Activated CD4-positive, alpha-beta T cell treated with anti-CD3 and anti-CD28 coated beads, Interleukin-2, amount 50 U/mL, for 1 hour (primary cell): ENCODE data around the gene PPP4R3A.
"Not testable (repeated sequence)": the region's sequence is repeated elsewhere in the genome, so short reads cannot be mapped to it uniquely, and the experiment has no call there.

Source experiments
- DNase-seq: peaks from one replicate; pipeline ENCODE4 v3.0.0-alpha.2; 2020

Gene PPP4R3A

DNA sequence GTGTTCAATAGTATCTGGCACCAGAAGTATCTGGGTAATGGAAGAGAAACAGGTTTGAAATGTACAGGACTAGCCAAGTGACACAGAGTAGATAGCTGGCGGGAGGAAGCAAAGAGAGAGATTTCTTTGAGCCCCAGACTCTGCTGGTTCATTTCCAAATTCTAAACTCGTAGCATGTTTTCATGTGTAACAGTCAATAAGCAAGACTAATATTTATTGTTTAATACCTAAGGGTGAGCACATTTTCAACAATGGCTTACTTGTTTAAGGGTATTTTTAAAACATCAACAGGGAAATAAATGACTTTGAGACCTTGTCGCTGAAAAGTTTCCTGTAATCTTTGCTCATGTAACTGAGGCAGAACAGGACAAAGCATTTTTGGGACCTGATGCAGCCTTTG is 80.7 kb downstream of the PPP4R3A start:
- DNase-seq: no peak

DNA sequence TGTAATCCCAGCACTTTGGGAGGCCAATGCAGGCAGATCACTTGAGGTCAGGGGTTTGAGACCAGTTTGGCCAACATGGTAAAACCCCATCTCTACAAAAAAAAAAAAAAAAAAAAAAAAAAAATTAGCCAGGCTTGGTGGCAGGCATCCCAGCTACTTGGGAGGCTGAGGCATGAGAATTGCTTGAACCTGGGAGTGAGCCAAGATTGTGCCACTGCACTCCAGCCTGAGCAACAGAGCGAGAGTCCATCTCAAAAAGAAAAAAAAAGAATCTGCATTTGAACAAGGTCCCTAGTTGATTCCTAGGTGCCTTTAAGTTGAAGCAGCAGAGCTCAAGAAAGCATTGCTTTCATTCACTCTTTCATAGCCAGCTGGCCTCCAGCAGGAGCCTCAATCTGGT is 81.2 kb downstream of the PPP4R3A start:
- not testable (repeated sequence) for DNase-seq

DNA sequence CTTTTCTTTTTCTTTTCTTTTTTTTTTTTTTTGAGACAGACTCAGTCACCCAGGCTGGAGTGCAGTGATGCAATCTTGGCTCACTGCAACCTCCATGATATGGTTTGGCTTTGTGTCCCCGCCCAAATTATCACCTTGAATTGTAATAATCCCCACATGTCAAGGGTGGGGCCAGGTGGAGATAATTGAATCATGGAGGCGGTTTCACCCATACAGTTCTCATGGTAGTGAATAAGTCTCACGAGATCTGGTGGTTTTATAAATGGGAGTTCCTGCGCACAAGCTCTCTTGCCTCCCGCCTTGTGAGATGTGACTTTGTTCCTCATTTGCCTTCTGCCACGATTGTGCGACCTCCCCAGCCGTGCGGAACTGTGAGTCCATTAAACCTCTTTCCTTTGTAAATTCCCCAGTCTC is 84.6 kb downstream of the PPP4R3A start:
- not testable (repeated sequence) for DNase-seq

DNA sequence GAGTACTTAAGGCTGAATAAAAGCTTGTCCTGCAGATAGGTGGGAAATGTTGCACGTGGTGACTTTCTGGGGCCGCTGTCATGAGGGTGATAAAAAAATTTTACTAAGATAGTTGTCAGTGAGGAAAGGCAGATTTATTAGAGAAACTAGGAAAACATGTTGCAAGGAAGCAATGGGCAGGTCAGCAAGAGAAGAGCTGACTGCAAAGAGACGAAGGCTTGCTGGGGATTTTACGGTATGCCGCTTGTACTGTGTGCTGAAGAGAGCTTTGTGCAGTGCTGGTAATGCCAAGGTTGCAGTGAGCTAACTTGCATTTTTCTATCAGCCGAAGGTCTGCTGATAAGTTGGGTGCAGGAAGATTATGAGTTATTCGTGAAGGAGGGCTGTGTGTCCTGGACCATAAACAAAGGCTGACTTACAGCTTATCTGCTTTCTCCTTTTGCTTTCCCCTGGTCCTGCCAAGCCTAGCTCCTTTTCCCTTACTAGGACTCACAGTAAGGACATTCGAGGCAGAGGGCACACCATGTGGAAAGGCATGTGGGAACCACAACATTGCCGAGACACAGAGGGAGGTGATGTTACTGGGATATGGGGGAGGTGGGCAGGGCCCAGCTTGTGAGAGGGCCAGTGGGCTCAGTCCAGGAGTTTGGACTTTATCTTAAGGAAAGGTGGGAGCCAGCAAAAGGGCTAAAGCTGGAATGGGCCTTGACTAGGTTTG is 85.1 kb downstream of the PPP4R3A start:
- no peak for DNase-seq

DNA sequence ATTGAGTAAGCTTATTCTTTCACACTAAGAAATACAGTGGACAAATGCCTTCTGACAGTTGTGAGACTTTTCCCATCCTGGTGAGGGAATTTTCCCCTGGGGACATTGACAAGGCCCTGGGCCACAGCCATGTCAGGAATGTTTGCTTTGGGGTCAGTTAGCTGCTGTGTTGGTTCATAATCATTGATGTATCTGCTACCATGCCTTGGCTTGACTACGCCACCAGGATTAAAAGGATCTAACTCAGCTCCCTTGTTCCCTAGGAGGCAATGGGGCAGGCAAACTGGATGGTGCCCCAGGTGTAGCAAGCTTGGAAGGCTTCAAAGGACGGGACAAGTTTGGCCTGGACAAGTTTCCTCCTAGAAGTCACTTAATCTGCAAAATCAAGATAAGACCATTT is 89.4 kb downstream of the PPP4R3A start:
- DNase-seq: no peak

DNA sequence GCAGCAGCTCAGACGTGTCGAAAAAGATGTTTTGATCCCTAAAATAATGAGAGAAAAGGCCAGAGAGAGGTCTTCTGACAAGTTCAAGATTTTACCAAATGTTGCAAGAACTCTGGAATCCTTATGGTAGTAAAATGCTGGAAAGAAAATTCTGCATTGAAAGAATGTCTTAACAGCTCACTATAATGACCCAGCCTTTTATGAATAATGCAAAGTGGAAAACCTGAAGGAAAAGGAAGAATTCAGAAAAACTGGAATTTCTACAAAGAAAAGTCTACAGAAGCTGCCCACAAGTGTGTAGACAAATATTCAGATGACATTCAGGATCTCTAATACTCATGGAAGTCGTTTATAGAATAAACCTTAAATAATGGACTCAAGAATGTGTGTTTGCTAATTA is 90.7 kb downstream of the PPP4R3A start:
- DNase-seq: no peak

DNA sequence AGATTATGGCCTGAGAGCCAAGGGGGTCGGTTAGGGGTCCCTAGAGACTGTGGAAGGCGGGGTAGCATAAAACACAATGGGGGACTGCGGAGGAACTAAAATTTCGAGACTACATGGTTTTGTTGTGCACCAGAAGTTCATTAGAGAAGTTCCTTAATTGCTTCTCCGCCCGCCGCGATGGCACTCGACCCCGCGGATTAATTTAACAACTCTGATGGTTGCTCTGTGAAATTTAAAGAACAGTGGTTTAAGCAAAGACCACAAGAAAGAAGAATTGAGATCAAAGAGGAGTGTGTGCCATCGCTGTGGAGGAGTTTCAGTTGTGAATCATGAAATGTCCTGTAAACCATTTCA is 91.1 kb downstream of the PPP4R3A start:
- DNase-seq: no peak

DNA sequence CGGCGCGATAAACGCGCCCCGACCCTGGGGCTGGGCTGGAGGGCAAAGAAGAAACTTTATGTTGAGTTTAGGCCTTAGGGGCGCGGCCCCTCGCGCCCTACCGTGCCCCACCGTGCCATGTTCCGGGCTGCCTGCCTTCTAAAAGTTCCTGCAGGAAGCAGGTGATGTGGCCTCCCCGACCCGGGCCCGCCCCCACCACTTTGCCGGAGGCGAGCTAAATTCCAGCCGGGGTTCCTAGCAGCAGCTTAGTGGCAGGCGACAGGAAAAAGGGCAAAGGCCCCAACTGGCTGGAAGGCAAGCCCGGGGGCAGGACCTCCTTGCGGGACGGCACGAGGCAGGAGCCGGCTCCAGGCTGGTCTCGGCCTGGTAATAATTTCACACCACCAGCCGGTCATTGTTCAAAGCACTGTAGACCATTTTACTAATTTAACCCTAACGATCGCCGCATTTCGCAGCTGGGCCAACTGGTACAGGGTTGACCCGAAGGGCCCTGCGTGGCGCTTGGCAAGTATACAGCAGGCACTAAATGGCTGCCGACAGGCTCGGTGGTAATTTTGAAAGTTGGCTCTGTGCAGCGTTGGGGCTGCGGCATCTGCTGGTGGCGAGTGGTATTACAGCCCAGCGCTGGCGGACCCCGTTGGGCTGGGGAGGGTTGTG is 91.6 kb downstream of the PPP4R3A start:
- peak; percentile 83 for DNase-seq

DNA sequence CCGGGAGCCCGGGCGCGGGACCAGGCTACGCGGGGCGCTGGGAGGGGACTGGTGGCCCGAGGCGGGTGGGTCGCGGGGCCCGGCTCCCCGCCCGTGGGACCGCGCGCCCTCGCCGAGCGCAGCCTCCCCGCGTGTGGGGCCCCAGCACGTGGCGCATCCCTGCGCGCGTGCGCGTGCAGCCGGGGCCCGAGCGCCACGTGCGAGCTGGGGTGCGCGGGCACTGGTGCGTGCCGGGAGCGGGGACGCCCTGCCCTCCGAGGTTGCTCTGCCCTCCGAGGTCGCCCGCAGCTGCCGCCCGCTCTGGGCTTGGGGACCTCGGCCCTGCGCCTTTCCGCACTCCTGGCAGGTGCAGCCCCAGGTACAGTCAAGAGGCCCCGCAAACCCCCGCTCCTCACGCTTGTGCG is 92.1 kb downstream of the PPP4R3A start:
- peak; percentile 60 for DNase-seq

DNA sequence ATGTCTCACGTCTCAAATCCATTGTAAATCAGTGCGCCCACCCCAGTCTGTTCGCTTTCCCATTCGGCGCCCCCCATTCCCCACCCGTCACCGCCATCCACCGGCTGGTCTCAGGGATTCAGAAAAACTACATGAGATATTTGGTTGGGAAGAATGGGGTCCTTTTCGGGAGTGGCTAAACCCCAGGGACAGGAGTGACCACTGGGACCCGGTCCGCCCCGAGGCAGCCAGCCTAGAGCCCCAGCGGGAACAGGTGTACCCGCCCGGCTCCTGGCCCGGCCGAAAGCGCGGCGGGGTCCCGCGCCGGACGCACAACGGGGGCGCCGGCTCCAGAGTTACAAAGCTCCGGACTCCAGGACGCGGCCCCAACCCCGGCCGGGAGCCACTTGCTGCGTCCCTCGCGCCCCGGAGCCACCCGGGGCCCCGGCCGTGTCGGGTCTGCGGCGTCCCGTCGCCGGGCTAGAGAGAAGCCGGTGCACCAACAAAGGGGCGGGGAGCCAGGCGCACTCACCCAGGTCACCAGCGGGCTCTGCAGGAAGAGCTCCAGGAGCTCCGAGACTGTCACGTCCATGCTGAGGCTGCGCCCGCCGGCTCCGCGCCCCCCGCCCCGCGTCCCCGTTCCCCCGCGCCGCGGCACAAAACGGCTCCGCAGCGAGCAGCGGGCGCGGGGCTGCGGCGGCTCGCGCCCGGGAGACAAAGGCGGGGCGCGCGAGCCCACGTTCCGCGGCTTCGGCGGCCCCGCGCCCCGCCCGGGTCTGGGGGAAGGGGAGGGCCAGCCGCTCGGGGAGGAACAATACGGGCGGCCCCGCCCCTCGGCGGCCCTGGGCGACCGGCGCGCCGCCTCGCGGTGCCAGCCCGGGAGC is 92.8 kb downstream of the PPP4R3A start, which contains the start of gene CCDC88C:
Gene CCDC88C (minus strand): TSS at position 701 of the 863 bp plus-strand sequence. CDS start 130 bp downstream, at position 571.
- peak; percentile 73 for DNase-seq

DNA sequence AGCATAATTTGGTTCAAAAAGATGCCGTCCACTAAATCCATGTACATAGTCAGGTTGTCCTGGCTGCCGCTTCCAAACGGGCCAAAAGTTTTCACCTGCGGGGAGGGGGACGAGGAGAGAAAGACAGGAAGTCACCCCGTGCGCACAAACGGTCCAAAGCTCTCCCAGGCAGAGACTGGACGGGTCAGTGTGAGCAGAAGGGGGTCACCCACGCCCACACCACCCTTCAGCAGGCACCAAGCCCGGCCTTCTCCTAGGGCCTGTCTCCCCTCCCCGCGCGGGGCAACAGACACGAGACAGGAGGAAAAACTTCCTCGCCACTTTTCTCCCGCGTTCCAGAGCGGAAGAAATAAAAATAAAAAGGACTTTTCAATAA is 93.4 kb downstream of the PPP4R3A start:
- no peak for DNase-seq

DNA sequence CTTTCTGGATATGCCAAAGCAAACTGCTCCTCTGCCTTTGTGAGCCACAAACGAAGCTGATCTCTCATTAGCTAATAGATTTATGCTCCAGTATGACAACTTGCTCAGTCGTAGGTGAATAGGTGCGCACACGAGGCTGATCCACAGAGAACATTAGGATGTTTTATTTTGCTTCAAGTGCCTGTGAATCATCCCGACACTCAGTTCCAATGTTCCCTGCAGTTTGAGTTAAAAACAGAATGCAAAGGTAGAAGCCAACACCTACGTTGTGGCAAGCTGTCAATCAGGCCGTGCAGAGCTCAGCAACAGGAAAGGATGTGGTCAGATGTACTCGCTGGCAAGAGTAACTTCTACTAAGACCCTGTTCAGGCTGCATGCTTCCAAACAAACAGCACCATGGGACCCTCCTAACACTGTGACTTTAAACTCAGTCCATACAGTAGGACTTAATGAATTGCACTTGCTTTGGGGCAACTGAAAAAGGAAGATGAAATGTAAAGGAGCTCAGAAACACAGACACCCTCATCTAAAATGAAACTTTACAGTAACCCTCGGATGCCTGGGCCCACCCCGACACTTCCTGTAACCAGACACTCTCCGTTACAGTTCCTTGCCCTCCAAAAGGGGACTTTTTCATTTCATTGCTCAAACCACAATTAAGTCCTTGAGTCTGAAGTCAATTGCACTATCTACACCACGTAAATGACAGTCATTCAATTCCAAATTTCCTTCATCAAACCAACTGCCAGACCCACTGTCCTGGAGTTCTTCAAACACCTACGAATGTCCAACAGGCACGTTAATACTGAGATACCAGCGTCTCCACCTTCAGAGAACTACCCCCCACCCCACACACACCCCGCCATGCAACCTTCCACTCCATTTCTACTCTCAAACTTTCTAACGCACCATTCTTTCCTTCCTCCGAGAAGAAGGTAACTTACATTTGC is 94.0 kb downstream of the PPP4R3A start:
- peak; percentile 57 for DNase-seq

DNA sequence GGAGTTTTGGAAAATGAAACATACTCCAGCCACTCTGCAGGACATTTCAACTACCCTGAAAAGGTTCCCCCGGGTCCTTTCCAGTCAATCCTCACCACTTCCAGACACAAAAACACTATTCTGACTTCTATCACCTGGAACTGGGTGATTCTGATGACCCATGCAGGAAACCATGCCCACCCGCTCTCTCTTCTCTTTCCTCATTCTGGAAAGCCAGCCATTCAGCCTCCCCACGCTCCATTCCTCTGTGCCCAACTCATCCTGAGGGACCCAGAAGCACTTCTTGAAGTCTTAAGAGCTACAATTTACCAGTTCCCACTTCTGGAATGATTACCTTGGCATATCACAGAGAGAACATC is 95.7 kb downstream of the PPP4R3A start:
- no peak for DNase-seq

DNA sequence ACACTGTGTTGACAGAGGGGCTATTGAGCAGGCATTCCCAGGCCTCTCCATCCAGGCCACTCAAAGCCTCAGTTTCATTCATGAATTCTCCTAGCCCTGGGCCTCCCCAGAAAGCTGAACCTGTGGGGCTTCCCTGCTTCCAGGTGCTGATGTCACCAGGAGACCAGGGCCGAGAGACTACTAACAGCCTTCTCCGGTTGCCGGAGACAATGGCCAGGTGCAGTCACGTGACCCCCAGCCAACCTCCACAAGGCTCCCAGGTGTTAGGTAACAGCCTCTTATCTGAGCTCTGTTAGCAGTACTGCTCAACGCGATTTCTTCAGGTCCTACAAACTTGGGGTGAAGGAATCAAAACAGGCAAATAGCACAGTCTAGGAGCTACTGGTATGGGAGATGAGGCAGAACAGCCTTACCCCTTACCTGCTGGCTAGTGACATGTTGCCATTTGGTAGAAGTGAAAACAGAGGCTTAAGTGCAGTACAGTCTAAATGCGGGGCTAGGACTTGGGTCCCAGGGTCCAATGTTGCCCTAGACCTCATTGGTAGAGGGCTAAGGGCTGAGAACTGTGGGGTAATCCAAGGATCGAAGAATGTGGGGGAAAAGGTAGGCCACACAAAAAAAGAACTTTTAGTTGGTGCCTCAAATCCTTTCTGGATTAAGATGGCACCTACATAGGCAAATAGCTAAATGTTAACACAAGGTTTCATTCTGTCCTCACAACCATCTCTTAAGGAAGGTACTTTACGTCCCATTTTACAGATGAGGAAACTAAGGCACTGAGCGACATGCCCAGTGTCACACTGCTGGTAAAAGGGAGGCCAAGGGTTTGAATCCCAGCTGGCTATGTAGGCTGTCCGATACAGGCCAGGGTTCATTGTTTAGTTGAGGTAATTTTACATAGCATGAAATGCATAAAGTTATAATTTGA is 96.3 kb downstream of the PPP4R3A start:
- DNase-seq: peak; percentile 55

DNA sequence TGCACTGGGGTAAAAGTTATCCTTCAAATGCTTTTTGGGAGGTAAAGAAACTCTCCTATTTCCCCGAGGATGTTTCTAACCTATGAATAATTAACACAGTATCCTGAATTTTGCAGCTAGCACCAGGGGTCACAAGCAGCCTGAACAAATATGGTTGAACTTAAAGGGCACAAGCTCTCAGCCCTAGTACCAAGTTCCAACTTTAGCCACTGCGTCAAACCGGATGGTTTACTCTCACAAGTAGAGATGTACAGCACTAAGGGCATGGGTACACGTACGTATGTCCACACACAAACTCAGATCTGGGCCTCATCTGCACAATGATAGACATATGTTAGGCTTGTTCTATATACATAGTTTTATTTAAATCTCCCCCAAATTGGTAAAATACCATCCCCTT is 97.2 kb downstream of the PPP4R3A start:
- no peak for DNase-seq

DNA sequence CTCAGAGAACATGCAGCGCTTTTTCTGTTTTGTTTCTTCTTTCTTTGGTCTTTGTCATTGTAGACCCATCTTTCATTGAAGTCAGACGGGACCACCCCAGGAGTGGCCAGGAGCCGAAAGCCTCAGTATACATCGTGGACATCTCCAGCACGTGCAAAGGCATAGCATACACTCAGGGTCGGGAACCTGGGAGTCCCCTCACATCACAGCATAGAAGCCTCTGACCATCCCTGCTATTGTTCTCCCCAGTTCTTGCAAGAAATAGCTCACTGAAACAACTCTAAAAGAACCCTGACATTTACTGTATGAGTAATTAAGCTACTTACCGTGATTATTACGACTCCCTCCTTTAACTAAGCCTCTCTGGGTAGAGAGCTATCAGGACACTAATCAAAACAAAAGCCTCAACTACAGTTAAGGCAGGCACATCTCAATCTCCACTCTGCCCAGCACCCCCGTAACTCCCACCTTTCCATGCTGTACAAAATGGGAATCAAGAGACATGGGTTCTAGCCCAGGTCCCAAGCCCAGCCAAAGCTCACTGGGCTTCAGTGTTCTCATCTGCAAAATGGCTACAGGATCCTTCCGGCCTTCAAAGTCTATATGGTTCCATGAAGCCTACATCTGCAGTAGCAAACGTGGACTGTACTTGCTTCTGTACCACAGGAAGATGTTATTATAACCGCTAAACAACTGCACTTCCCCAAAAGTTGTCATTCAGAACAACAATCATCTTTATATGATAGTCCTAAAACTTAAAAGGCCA is 99.2 kb downstream of the PPP4R3A start:
- no peak for DNase-seq

DNA sequence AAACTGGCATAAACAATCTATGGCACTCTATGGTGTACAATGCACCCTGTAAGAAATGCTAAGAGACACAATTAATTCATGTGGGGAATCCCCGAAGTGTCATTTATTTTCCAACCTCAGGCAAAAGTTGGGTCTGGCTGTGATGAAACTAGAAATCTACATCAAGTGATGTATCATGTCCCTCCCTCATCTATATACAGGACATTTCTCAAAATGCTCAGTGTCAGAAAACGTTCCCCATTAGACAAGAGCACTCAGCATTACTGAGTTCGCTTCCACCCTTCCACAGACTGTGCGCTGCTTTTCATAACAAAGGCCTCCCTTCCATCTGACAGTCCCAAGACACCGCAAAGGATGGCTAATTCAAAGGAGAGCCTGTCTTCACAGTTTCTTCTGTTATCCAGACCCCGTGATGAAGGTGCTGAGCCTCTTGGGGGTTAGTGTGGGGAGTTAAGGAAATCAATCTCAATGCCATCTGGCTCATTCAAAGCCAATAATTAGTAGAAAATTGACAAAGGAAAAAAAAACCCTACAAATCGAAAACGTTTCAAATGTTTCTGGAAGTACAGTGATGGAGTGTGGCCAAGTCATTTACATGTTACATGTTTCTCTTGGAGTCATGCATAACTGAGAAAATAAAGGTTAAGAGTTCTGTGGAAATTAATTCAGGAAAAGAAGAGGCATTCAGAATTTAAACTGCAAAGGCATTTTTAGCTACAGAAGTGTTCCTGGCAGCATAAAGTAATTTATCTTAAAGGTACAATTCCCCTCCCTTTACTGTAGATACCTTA is 100.0 kb downstream of the PPP4R3A start:
- DNase-seq: no peak

DNA sequence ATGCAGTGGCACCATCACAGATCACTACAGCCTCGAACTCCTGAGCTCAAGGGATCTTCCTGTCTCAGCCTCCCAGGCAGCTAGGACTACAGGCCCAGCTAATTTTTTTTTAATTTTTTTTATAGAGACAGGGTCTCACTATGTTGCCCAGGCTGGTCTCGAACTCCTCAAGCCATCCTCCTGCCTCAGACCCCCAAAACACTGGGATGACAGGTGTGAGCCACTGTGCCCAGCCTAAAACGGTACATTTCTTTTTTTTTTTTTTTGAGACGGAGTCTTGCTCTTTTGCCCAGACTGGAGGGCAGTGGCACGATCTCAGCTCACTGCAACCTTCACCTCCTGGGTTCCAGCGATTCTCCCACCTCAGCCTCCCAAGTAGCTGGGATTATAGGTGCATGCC is 100.9 kb downstream of the PPP4R3A start:
- not testable (repeated sequence) for DNase-seq
